Measurements from ENCODE around the gene NUP205. TPM values are rescaled to one million over a fixed set of nuclear protein-coding genes. Genes with fewer than 3 reads are reported as not detected.
A peak's percentile ranks its signal among the peaks of the same experiment; 100 is the strongest.

The NUP205 gene
- total and polyA plus RNA-seq, 12 donors: 22.3 to 48.1 (median 35.4) TPM

GRCh38 chr7:135509839-135510591 lies 47.7 kb upstream of the NUP205 start, which contains the start of gene CNOT4:
Gene CNOT4 (minus strand): TSS chr7:135510102. CDS start chr7:135438331, 71,771 bp downstream.
- no peak for TF ChIP-seq CTCF (IDR thresholded peaks at IDR 0.05)
- TF ChIP-seq POLR2A (IDR thresholded peaks at IDR 0.05): peak; percentile 19 to 82
- Histone ChIP-seq H3K4me3 (peak within 1 kb of the TSS; percentile 9 to 97 (median 74)), H3K9me3 (replicated peaks in 1 of 3) (no peaks in the 10 kb centered on the region), H3K27me3 (no peaks in the 10 kb centered on the region), H3K36me3 (replicated peaks in 1 of 2) (no peaks in the 10 kb centered on the region), H3K4me1 (replicated peaks in 1 of 2) (peaks cover 12 to 35% of the 10 kb centered on the region in 2 donors), H3K27ac (peak within 1 kb of the TSS; percentile 80 to 94 (median 93))
- intact Hi-C loops (cut with DNase I): no loop called here
- DNase-seq: peak; percentile 96 to 98 (median 97)
- WGBS, 4 donors: 0% methylated on average over 13 to 55 of the region's 55 CpGs

- H3K27me3 ChIP-seq: no peaks in the 10 kb centered on the region
- H3K9me3 ChIP-seq (replicated peaks in 1 of 3): no peaks in the 10 kb centered on the region
- 0 to 4% (median 2%) methylated on average over 12 to 17 of the region's 17 CpGs for WGBS, 4 donors
- DNase-seq: peak in 2 of 7 donors; percentile 22 to 27
- no peak overlapping the region for H3K27ac ChIP-seq
- no peaks in the 10 kb centered on the region for H3K36me3 ChIP-seq (replicated peaks in 1 of 2)
- TF ChIP-seq CTCF (IDR thresholded peaks at IDR 0.05) (peak in 1 of 6 experiments; percentile 11), POLR2A (IDR thresholded peaks at IDR 0.05) (no peak)
- intact Hi-C loops (cut with DNase I): no loop called here
- H3K4me3 ChIP-seq: peak overlapping the region; percentile 9 to 97 (median 74)
- H3K4me1 ChIP-seq (replicated peaks in 1 of 2): peaks cover 12 to 35% of the 10 kb centered on the region in 2 donors
Measured at GRCh38 chr7:135510592-135511183, 47.0 kb upstream of the NUP205 start.

GRCh38 chr7:135512135-135512887 lies 45.4 kb upstream of the NUP205 start:
- 73 to 86% (median 78%) methylated on average over 2 of the region's 2 CpGs for WGBS, 4 donors
- Histone ChIP-seq H3K27ac (no peak overlapping the region), H3K4me3 (no peak overlapping the region), H3K36me3 (replicated peaks in 1 of 2) (no peaks in the 10 kb centered on the region), H3K4me1 (replicated peaks in 1 of 2) (peaks cover 12 to 21% of the 10 kb centered on the region in 2 donors), H3K9me3 (replicated peaks in 1 of 3) (no peaks in the 10 kb centered on the region), H3K27me3 (no peaks in the 10 kb centered on the region)
- intact Hi-C loops (cut with DNase I): no loop called here
- TF ChIP-seq CTCF (IDR thresholded peaks at IDR 0.05): peak; percentile 44 to 66 (median 60)
- TF ChIP-seq POLR2A (IDR thresholded peaks at IDR 0.05): no peak
- peak in 2 of 7 donors; percentile 24 to 43 for DNase-seq

GRCh38 chr7:135514856-135515255 lies 42.9 kb upstream of the NUP205 start:
- DNase-seq: no peak
- Histone ChIP-seq H3K27ac (no peak overlapping the region), H3K4me3 (no peak overlapping the region), H3K4me1 (replicated peaks in 1 of 2) (peaks cover 0 to 7% of the 10 kb centered on the region in 2 donors), H3K27me3 (no peaks in the 10 kb centered on the region), H3K9me3 (replicated peaks in 1 of 3) (no peaks in the 10 kb centered on the region), H3K36me3 (replicated peaks in 1 of 2) (no peaks in the 10 kb centered on the region)
- WGBS, 4 donors: 68 to 78% (median 71%) methylated on average over 3 of the region's 3 CpGs
- TF ChIP-seq CTCF (IDR thresholded peaks at IDR 0.05) (no peak), POLR2A (IDR thresholded peaks at IDR 0.05) (no peak)
- intact Hi-C loops (cut with DNase I): no loop called here

Data from adrenal gland (tissue), 12 donors.